ENCODE measurements around the gene ZNF619. TPM values are rescaled to one million over a fixed set of nuclear protein-coding genes. Genes with fewer than 3 reads are reported as not detected.

ZNF619 gene
- total and polyA plus RNA-seq, 9 of the 15 experiments (the other 6 are each of a cell fraction or from before 2014, with no cell fraction given): 1.3 to 9.1 (median 6.3) TPM

- no peak for TF ChIP-seq ARID3A (IDR thresholded peaks at IDR 0.05; ENCODE audit: borderline replicate concordance, low read depth, low read length)
- TF ChIP-seq ZNF511 (CRISPR knock-in tag; IDR thresholded peaks at IDR 0.05): no peak
- no peak for TF ChIP-seq SP1 (CRISPR knock-in tag; IDR thresholded peaks at IDR 0.05)
- TF ChIP-seq NFE2L1 (tag; IDR thresholded peaks at IDR 0.05; ENCODE audit: borderline replicate concordance, low read depth): no peak
- TF ChIP-seq GTF2F1 (IDR thresholded peaks at IDR 0.05; ENCODE audit: low read depth, low read length): no peak
- no peak for TF ChIP-seq XRCC4 (IDR thresholded peaks at IDR 0.05; ENCODE audit: extremely low read depth, insufficient read depth, insufficient read length)
- 0 out of 2 replicates have a peak, but pooled peaks have one; percentile 25 for TF ChIP-seq CC2D1A (IDR thresholded peaks at IDR 0.05)
- TF ChIP-seq ZNF224 (CRISPR knock-in tag; IDR thresholded peaks at IDR 0.05): no peak
- TF ChIP-seq RREB1 (CRISPR knock-in tag; IDR thresholded peaks at IDR 0.05): 0 out of 2 replicates have a peak, but pooled peaks have one; percentile 14
- TF ChIP-seq SOX6 (IDR thresholded peaks at IDR 0.05): 0 out of 2 replicates have a peak, but pooled peaks have one; percentile 28
- 0 out of 2 replicates have a peak, but pooled peaks have one; percentile 22 for TF ChIP-seq NBN (IDR thresholded peaks at IDR 0.05; ENCODE audit: low read depth)
- no peak for TF ChIP-seq RFX7 (CRISPR knock-in tag; IDR thresholded peaks at IDR 0.05)
- TF ChIP-seq HDAC6 (IDR thresholded peaks at IDR 0.05; ENCODE audit: low read depth, low read length): no peak
- no peak for TF ChIP-seq SMARCC2 (IDR thresholded peaks at IDR 0.05; ENCODE audit: low read depth)
- no peak for TF ChIP-seq KAT2B (IDR thresholded peaks at IDR 0.05; ENCODE audit: low read depth, low read length)
- TF ChIP-seq ATF6 (CRISPR knock-in tag; IDR thresholded peaks at IDR 0.05): 0 out of 2 replicates have a peak, but pooled peaks have one; percentile 61
Observed at GRCh38 chr3:40505599-40506462, 28.9 kb downstream of the ZNF619 start, which contains the start of gene ZNF620 (continued).

Data from K562 (cell line).